GM12873 (cell line): Measurements from ENCODE around the gene SPRY2.

ENCODE experiments used
- CTCF ChIP-seq: IDR thresholded peaks from 2 replicates; pipeline ENCODE4 v1.5.1; 2012; ENCODE audit warnings: low read depth, mild to moderate bottlenecking, moderate library complexity, low read length, control low read depth; ENCODE audit not compliant: insufficient read depth; ENCODE audit errors: missing control alignments

SPRY2 gene

GRCh38 chr13:80307401-80307987, 33.4 kb downstream of the SPRY2 start:
- no peak for TF ChIP-seq CTCF

GRCh38 chr13:80306337-80306972, 34.5 kb downstream of the SPRY2 start:
- TF ChIP-seq CTCF, result no peak

GRCh38 chr13:80305737-80306136, 35.2 kb downstream of the SPRY2 start:
- no peak for TF ChIP-seq CTCF

GRCh38 chr13:80303225-80303811, 37.6 kb downstream of the SPRY2 start:
- no peak for TF ChIP-seq CTCF

- no peak for TF ChIP-seq CTCF
Observed at GRCh38 chr13:80299046-80299445, 41.9 kb downstream of the SPRY2 start.

- TF ChIP-seq CTCF, result no peak
Observed at GRCh38 chr13:80297503-80297902, 43.4 kb downstream of the SPRY2 start.

- TF ChIP-seq CTCF, result no peak
Observed at GRCh38 chr13:80297094-80297493, 43.8 kb downstream of the SPRY2 start.
